Hematopoietic multipotent progenitor cell treated with erythropoietin and hydrocortisone succinate and interleukin-3 and kit ligand, for 4 days (in vitro differentiated cells): ENCODE data around the gene FOXI1.

ENCODE experiments used
- DNase-seq: peaks from one replicate; pipeline ENCODE4 v3.0.0-alpha.2; 2015

Gene FOXI1

GRCh38 chr5:170132269-170132975 lies 26.7 kb downstream of the FOXI1 start:
- no peak for DNase-seq

- DNase-seq, result no peak
These were observed 27.3 kb downstream of the FOXI1 start for GRCh38 chr5:170132976-170133448.

GRCh38 chr5:170135796-170136490 lies 30.2 kb downstream of the FOXI1 start:
- peak; percentile 8 for DNase-seq

GRCh38 chr5:170136506-170136905 lies 30.8 kb downstream of the FOXI1 start:
- no peak for DNase-seq

GRCh38 chr5:170137694-170138214 lies 32.1 kb downstream of the FOXI1 start:
- no peak for DNase-seq

- DNase-seq, result no peak
These were observed 32.6 kb downstream of the FOXI1 start for GRCh38 chr5:170138273-170138672.

- DNase-seq, result no peak
These were observed 34.2 kb downstream of the FOXI1 start for GRCh38 chr5:170139786-170140335.

GRCh38 chr5:170141196-170141595 lies 35.5 kb downstream of the FOXI1 start:
- DNase-seq, result peak; percentile 83

- no peak for DNase-seq
These were observed 35.9 kb downstream of the FOXI1 start for GRCh38 chr5:170141636-170142035.

- no peak for DNase-seq
These were observed 36.5 kb downstream of the FOXI1 start for GRCh38 chr5:170142196-170142595.

GRCh38 chr5:170143091-170143490 lies 37.4 kb downstream of the FOXI1 start:
- no peak for DNase-seq

GRCh38 chr5:170143710-170144109 lies 38.0 kb downstream of the FOXI1 start:
- no peak for DNase-seq

- DNase-seq, result no peak
These were observed 38.8 kb downstream of the FOXI1 start for GRCh38 chr5:170144286-170145023.

GRCh38 chr5:170145462-170145861 lies 39.8 kb downstream of the FOXI1 start:
- DNase-seq, result peak; percentile 32

GRCh38 chr5:170147051-170147752 lies 41.5 kb downstream of the FOXI1 start:
- DNase-seq, result no peak

- DNase-seq, result no peak
These were observed 42.1 kb downstream of the FOXI1 start for GRCh38 chr5:170147753-170148264.

- no peak for DNase-seq
These were observed 42.9 kb downstream of the FOXI1 start for GRCh38 chr5:170148430-170149205.

- no peak for DNase-seq
These were observed 43.5 kb downstream of the FOXI1 start for GRCh38 chr5:170149206-170149515.

- DNase-seq, result no peak
These were observed 45.0 kb downstream of the FOXI1 start for GRCh38 chr5:170150713-170151096.

GRCh38 chr5:170151097-170151831 lies 45.6 kb downstream of the FOXI1 start:
- DNase-seq, result peak; percentile 69

GRCh38 chr5:170152767-170153166 lies 47.1 kb downstream of the FOXI1 start:
- no peak for DNase-seq
